Measurements from ENCODE around the gene RUNX3. TPM values are rescaled to one million over a fixed set of nuclear protein-coding genes. Genes with fewer than 3 reads are reported as not detected.
A peak's percentile ranks its signal among the peaks of the same experiment; 100 is the strongest.

Gene RUNX3
- total and polyA plus RNA-seq, 4 donors, result 1.7 to 9.0 (median 4.5) TPM

- Histone ChIP-seq H3K27ac (ENCODE audit: low read depth in 1 of 2, low read length in 1 of 2) (peak overlapping the region in 1 of 2 donors; percentile 46), H3K27me3 (ENCODE audit: control insufficient read depth in 3 of 3, insufficient read depth in 3 of 3, low read length in 2 of 3) (no peaks in the 10 kb centered on the region), H3K36me3 (ENCODE audit: control insufficient read depth in 4 of 4, insufficient read depth in 4 of 4, low read length in 4 of 4) (no peaks in the 10 kb centered on the region), H3K4me1 (ENCODE audit: control insufficient read depth in 5 of 5, insufficient read depth in 5 of 5, low read length in 5 of 5) (peaks cover 0 to 21% (median 6%) of the 10 kb centered on the region in 5 donors), H3K4me3 (no peak overlapping the region), H3K9me3 (ENCODE audit: control insufficient read depth in 4 of 4, insufficient read depth in 3 of 4, low read length in 3 of 4) (peaks cover 0 to 3% (median 0%) of the 10 kb centered on the region in 4 donors), H3K9ac (ENCODE audit: insufficient read depth in 1 of 2, low read length in 2 of 2) (no peak overlapping the region)
- TF ChIP-seq, protein P1, sequence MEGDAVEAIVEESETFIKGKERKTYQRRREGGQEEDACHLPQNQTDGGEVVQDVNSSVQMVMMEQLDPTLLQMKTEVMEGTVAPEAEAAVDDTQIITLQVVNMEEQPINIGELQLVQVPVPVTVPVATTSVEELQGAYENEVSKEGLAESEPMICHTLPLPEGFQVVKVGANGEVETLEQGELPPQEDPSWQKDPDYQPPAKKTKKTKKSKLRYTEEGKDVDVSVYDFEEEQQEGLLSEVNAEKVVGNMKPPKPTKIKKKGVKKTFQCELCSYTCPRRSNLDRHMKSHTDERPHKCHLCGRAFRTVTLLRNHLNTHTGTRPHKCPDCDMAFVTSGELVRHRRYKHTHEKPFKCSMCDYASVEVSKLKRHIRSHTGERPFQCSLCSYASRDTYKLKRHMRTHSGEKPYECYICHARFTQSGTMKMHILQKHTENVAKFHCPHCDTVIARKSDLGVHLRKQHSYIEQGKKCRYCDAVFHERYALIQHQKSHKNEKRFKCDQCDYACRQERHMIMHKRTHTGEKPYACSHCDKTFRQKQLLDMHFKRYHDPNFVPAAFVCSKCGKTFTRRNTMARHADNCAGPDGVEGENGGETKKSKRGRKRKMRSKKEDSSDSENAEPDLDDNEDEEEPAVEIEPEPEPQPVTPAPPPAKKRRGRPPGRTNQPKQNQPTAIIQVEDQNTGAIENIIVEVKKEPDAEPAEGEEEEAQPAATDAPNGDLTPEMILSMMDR (IDR thresholded peaks at IDR 0.05; ENCODE audit: control extremely low read depth, extremely low read depth), result no peak
- ATAC-seq (ENCODE audit: insufficient read depth, low FRiP score), result no peak
- 84 to 86% methylated on average over 20 of the region's 20 CpGs for WGBS, 2 donors
- DNase-seq, result no peak
Observed at GRCh38 chr1:24910751-24911650, 19.1 kb downstream of the RUNX3 start.

DNA sequence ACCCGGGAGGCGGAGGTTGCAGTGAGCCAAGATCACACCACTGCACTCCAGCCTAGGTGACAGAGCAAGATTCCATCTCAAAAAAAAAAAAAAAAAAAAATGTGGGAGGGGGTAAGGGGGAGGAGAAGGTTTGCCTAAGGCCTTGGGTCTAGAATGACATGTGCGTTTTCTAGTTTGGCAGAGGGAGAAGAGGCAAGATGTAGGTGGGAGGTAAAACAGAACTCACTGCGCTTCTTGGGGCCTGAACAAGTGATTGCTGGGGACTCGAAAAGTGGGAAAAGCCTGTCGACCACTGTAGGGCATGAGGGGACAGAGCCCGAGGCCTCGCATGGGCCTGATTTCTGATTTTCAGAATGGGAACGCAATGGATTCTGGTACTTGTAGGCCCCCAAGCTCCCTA lies 19.9 kb downstream of the RUNX3 start:
- Histone ChIP-seq H3K27me3 (ENCODE audit: control insufficient read depth in 3 of 3, insufficient read depth in 3 of 3, low read length in 2 of 3) (no peaks in the 10 kb centered on the region), H3K9ac (ENCODE audit: insufficient read depth in 1 of 2, low read length in 2 of 2) (no peak overlapping the region), H3K27ac (ENCODE audit: low read depth in 1 of 2, low read length in 1 of 2) (no peak overlapping the region), H3K36me3 (ENCODE audit: control insufficient read depth in 4 of 4, insufficient read depth in 4 of 4, low read length in 4 of 4) (peaks cover 0 to 2% (median 0%) of the 10 kb centered on the region in 4 donors), H3K9me3 (ENCODE audit: control insufficient read depth in 4 of 4, insufficient read depth in 3 of 4, low read length in 3 of 4) (peaks cover 0 to 3% (median 0%) of the 10 kb centered on the region in 4 donors), H3K4me3 (no peak overlapping the region), H3K4me1 (ENCODE audit: control insufficient read depth in 5 of 5, insufficient read depth in 5 of 5, low read length in 5 of 5) (peaks cover 0 to 20% (median 4%) of the 10 kb centered on the region in 5 donors)
- TF ChIP-seq, protein P1 (IDR thresholded peaks at IDR 0.05; ENCODE audit: control extremely low read depth, extremely low read depth), result no peak
- WGBS, 2 donors, result 96 to 97% methylated on average over 9 of the region's 9 CpGs
- ATAC-seq (ENCODE audit: insufficient read depth, low FRiP score) (no peak), DNase-seq (no peak)

- peak; percentile 63 to 68 (median 63) for DNase-seq
- H3K4me3 ChIP-seq, result no peak overlapping the region
- WGBS, 2 donors, result 34 to 40% methylated on average over 15 of the region's 15 CpGs
- peaks cover 0 to 16% (median 4%) of the 10 kb centered on the region in 5 donors for H3K4me1 ChIP-seq (ENCODE audit: control insufficient read depth in 5 of 5, insufficient read depth in 5 of 5, low read length in 5 of 5)
- TF ChIP-seq, protein P1 (IDR thresholded peaks at IDR 0.05; ENCODE audit: control extremely low read depth, extremely low read depth), result peak; percentile 32
- peak; percentile 56 for ATAC-seq (ENCODE audit: insufficient read depth, low FRiP score)
- peaks cover 0 to 3% (median 0%) of the 10 kb centered on the region in 4 donors for H3K9me3 ChIP-seq (ENCODE audit: control insufficient read depth in 4 of 4, insufficient read depth in 3 of 4, low read length in 3 of 4)
- H3K9ac ChIP-seq (ENCODE audit: insufficient read depth in 1 of 2, low read length in 2 of 2), result no peak overlapping the region
- peaks cover 0 to 3% (median 0%) of the 10 kb centered on the region in 4 donors for H3K36me3 ChIP-seq (ENCODE audit: control insufficient read depth in 4 of 4, insufficient read depth in 4 of 4, low read length in 4 of 4)
- no peak overlapping the region for H3K27ac ChIP-seq (ENCODE audit: low read depth in 1 of 2, low read length in 1 of 2)
- no peaks in the 10 kb centered on the region for H3K27me3 ChIP-seq (ENCODE audit: control insufficient read depth in 3 of 3, insufficient read depth in 3 of 3, low read length in 2 of 3)
Observed at GRCh38 chr1:24909388-24909898, 20.6 kb downstream of the RUNX3 start.
